ENCODE data around the gene RTCB. TPM values are rescaled to one million over a fixed set of nuclear protein-coding genes. Genes with fewer than 3 reads are reported as not detected.

Gene RTCB
- total and polyA plus RNA-seq, 2 experiments from 2014 or later: 52.5 to 99.0 TPM

GRCh38 chr22:32416556-32417085 lies 4.6 kb upstream of the RTCB start (continued):
- TF ChIP-seq, protein P1, sequence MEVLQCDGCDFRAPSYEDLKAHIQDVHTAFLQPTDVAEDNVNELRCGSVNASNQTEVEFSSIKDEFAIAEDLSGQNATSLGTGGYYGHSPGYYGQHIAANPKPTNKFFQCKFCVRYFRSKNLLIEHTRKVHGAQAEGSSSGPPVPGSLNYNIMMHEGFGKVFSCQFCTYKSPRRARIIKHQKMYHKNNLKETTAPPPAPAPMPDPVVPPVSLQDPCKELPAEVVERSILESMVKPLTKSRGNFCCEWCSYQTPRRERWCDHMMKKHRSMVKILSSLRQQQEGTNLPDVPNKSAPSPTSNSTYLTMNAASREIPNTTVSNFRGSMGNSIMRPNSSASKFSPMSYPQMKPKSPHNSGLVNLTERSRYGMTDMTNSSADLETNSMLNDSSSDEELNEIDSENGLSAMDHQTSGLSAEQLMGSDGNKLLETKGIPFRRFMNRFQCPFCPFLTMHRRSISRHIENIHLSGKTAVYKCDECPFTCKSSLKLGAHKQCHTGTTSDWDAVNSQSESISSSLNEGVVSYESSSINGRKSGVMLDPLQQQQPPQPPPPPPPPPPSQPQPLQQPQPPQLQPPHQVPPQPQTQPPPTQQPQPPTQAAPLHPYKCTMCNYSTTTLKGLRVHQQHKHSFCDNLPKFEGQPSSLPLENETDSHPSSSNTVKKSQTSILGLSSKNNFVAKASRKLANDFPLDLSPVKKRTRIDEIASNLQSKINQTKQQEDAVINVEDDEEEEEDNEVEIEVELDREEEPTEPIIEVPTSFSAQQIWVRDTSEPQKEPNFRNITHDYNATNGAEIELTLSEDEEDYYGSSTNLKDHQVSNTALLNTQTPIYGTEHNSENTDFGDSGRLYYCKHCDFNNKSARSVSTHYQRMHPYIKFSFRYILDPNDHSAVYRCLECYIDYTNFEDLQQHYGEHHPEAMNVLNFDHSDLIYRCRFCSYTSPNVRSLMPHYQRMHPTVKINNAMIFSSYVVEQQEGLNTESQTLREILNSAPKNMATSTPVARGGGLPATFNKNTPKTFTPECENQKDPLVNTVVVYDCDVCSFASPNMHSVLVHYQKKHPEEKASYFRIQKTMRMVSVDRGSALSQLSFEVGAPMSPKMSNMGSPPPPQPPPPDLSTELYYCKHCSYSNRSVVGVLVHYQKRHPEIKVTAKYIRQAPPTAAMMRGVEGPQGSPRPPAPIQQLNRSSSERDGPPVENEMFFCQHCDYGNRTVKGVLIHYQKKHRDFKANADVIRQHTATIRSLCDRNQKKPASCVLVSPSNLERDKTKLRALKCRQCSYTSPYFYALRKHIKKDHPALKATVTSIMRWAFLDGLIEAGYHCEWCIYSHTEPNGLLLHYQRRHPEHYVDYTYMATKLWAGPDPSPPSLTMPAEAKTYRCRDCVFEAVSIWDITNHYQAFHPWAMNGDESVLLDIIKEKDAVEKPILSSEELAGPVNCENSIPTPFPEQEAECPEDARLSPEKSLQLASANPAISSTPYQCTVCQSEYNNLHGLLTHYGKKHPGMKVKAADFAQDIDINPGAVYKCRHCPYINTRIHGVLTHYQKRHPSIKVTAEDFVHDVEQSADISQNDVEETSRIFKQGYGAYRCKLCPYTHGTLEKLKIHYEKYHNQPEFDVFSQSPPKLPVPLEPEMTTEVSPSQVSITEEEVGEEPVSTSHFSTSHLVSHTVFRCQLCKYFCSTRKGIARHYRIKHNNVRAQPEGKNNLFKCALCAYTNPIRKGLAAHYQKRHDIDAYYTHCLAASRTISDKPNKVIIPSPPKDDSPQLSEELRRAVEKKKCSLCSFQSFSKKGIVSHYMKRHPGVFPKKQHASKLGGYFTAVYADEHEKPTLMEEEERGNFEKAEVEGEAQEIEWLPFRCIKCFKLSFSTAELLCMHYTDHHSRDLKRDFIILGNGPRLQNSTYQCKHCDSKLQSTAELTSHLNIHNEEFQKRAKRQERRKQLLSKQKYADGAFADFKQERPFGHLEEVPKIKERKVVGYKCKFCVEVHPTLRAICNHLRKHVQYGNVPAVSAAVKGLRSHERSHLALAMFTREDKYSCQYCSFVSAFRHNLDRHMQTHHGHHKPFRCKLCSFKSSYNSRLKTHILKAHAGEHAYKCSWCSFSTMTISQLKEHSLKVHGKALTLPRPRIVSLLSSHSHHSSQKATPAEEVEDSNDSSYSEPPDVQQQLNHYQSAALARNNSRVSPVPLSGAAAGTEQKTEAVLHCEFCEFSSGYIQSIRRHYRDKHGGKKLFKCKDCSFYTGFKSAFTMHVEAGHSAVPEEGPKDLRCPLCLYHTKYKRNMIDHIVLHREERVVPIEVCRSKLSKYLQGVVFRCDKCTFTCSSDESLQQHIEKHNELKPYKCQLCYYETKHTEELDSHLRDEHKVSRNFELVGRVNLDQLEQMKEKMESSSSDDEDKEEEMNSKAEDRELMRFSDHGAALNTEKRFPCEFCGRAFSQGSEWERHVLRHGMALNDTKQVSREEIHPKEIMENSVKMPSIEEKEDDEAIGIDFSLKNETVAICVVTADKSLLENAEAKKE (CRISPR knock-in tag; IDR thresholded peaks at IDR 0.05): no peak
- no peak for TF ChIP-seq POLR2AphosphoS5 (IDR thresholded peaks at IDR 0.05; ENCODE audit: low read depth)
- no peak for TF ChIP-seq JUNB (IDR thresholded peaks at IDR 0.05; ENCODE audit: unreplicated experiment)
- no peak for TF ChIP-seq ZNF331 (CRISPR knock-in tag; IDR thresholded peaks at IDR 0.05; ENCODE audit: low read depth)
- no peak for TF ChIP-seq STAT1 (IDR thresholded peaks at IDR 0.05; ENCODE audit: unreplicated experiment)
- TF ChIP-seq ETS1 (IDR thresholded peaks at IDR 0.05): no peak
- no peak for TF ChIP-seq CREB1 (CRISPR knock-in tag; IDR thresholded peaks at IDR 0.05; ENCODE audit: low read depth)
- TF ChIP-seq EZH2 (IDR thresholded peaks at IDR 0.05; ENCODE audit: low read depth, unreplicated experiment): no peak
- no peak for TF ChIP-seq EZH2phosphoT487 (IDR thresholded peaks at IDR 0.05; ENCODE audit: unreplicated experiment)
